RKO (cell line): ENCODE results near the gene CDH23.
A peak's percentile ranks its signal among the peaks of the same experiment; 100 is the strongest.

Source experiments
- DNase-seq: peaks from one replicate; pipeline ENCODE4 v3.0.0-alpha.2; 2016; ENCODE audit warnings: low spot score

CDH23 gene

DNA sequence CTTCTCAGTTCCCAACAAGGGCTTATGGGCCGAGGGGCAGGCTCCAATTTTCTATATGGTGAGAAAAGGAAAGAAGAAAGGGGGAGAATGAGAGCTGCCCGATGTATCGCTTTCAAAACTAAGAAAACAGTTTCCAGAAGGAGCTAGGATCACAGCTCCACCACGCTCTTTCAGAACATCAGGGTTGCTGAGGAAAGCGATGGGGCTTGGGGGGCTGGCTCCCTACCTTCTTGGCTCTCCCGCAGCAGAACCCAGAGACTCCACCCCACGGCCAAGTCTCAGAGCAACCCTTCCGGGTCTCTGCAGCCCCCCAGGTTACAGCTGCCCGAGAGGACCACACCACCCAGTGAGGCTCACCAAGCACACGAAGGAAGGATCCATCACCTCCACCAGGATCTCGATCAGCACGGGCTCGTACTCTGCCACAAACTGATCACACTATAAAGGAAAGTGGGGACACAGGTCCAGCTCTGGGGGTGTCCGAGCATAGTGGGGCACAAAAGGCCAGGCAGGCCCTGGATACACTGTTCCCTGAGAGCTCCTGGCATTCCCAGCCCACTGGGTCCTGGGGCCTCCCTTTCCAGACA lies 422.0 kb downstream of the CDH23 start:
- no peak for DNase-seq

DNA sequence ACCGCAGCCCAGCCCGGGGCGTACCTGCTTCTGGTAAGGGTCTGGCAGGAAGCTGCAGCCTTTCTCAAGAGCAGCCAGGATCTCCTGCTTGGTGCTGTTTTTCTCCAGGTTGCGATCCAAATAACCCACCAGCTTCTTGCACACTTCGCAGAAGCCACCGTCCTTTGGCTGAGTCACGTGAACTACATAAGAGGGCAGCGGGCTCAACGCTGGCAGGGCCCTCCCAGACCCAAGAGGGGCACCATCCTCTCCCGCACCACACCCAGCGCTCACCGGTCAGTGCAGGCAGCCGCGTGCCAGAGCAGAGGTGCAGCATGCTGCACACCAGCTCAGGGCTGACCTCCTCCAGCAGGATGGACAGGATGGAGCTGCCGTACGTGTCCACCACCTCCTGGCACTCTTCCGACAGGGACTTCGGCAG lies 422.7 kb downstream of the CDH23 start:
- DNase-seq: no peak

- no peak for DNase-seq
These were observed 423.3 kb downstream of the CDH23 start for GRCh38 chr10:71819985-71820384.

DNA sequence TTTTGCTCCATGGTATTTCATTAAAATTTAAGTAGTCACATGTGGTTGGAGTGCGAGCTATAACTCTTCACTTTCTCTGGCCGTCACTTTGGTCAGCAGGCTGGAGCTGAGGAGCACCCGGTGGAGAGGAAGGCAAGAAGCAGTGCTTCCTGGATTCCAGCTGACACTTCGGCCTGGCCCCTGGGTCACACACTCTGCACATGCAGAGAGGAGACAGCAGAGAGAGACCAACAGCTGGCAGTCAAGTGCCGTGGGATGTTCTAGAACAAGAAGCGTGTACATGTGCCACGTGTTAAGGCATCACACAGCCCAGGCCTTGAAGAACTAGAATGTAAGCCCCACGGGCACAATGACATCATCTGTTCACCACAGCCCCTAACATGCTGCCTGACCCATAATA lies 424.2 kb downstream of the CDH23 start:
- no peak for DNase-seq

GRCh38 chr10:71821909-71822763 lies 425.4 kb downstream of the CDH23 start:
- no peak for DNase-seq

DNA sequence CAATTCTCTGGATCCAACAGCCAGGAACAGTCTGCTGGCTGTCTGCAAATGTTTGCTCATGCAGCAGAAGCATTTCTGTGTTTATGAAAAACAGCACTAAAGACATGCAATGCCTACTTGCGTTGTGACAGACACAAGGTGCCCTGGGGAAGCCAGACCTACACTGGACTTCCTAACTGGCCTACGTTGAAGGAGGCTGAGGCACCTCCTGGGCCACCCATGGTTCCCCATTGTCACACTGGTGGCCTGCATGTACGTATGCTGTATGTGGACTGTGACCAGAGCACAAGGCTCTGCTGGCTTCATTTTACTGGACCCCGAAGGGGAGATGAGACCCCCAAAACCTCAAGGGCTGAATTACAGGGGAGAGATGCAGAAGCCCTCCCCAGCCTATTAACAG lies 426.6 kb downstream of the CDH23 start:
- DNase-seq: no peak

DNA sequence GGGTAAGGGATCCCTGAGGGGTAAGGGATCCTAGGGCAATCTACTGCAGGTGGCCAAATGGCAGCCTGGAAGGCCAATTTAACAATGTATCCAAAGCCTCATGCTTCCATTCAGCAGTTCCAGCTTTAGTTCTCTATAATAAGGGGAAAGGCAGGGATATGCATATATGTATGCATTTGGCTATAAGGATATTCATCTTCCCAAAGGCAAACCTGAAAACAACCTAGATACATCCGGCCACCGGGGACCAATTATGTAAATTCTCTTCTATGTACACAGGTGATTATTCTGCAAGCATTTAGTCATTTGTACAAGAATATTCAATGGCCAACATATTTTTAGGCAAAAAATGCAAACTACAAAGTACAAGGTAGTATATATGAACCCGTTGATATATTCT lies 427.6 kb downstream of the CDH23 start:
- no peak for DNase-seq

- no peak for DNase-seq
These were observed 428.5 kb downstream of the CDH23 start for GRCh38 chr10:71825217-71825616.

DNA sequence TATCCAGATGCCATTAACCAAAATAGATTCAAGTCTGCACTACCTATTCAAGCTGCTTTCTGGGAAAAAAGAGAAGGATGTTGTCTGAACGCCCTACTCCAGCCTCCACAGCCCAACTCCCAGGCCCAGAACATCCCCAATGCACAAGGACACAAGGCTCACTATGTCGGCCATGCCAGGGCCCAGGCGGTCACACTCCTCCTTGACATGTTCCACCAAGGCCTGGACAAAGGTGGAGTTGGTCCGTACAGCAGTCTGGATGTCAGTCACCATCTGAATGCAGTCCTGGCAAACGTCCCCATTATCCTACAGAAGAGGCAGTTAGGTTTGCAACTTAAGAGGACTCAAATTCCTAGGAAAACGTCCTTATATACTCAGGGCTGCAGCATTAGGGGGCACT lies 431.1 kb downstream of the CDH23 start:
- DNase-seq: no peak

DNA sequence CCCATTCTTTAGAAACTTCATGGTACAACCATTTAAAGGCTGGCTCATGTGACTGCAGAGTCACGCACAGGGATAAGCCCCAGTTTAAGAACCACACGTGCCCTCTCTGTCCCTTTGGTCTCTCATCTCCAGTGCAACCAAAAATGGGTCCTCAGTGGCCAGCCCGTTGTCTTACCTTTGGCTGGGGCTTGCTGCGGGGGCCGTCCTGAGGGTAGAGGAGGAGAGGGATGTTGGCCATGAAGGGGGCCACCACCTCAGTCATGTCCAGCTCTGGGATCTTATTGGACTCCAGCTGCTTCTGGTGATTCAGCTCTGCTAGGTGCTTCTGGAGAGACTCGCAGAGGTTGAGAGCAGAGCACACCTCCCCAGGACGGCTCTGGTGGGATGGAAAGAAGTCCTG lies 432.0 kb downstream of the CDH23 start:
- DNase-seq: no peak

DNA sequence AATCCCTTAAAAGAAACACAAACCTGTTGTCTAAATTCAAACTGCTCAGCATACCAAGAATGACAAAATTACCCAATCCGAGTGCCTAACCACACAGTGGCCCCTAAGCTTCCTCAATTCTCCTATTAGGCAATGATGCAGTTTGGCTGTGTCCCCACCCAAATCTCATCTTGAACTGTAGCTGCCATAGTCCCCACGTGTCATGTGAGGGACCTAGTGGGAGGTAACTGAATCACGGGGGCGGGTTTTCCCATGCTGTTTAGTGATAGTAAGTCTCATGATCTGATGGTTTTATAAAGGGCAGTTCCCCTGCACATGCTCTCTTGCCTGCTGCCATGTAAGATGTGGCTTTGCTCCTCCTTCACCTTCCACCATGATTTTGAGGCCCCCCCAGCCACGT lies 432.5 kb downstream of the CDH23 start:
- no peak for DNase-seq

- no peak for DNase-seq
These were observed 433.2 kb downstream of the CDH23 start for GRCh38 chr10:71829896-71830295.

- no peak for DNase-seq
These were observed 434.0 kb downstream of the CDH23 start for GRCh38 chr10:71830726-71831125.

- peak; percentile 37 for DNase-seq
These were observed 435.2 kb downstream of the CDH23 start for GRCh38 chr10:71831646-71832552.

- DNase-seq: no peak
These were observed 436.2 kb downstream of the CDH23 start for GRCh38 chr10:71832967-71833366.

- DNase-seq: no peak
These were observed 437.0 kb downstream of the CDH23 start for GRCh38 chr10:71833451-71834342.

GRCh38 chr10:71834343-71834674 lies 437.6 kb downstream of the CDH23 start:
- no peak for DNase-seq

DNA sequence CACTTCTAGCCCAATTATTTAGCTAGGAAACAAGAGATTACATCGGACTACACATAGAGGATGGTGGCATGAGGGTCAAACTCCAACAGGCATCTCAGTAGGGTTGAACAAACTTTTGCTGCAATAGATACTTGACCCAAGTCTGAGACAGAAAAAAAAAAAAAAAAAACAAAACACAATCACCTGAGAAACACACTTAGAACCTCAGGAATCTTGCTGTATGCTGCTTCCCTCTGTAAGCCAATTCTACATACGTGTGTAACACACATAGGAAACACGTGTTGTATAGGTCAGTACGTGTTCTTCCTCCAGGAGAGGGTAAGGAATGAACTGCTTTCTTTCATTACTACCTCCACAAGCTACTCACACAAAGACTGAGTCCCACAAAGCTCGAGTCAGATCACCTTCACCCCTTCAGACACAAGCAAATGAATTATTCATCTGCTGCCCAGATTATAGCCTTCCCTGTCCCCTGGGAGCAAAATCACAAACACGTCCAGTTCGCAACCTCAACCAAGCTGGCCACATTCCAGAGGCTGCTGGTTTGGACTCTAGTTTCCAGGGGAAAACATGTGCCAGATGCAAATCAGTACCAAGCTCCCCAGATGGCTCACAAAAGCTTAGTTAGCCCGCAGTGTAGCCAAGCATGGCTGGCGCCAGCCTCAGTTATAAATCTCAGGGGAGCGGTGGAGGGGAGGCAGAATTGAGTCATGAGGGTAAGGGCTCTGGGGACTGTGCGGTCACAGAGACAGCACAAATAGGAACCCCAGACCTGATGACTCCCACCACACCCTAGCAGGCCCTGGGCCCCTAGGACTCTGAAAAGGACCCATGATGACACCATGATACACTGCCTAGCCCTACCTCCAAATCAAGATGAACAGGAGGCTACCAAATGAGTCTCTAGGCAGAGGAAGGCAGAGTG lies 439.2 kb downstream of the CDH23 start:
- DNase-seq: no peak

GRCh38 chr10:71836596-71836974 lies 439.9 kb downstream of the CDH23 start:
- no peak for DNase-seq

DNA sequence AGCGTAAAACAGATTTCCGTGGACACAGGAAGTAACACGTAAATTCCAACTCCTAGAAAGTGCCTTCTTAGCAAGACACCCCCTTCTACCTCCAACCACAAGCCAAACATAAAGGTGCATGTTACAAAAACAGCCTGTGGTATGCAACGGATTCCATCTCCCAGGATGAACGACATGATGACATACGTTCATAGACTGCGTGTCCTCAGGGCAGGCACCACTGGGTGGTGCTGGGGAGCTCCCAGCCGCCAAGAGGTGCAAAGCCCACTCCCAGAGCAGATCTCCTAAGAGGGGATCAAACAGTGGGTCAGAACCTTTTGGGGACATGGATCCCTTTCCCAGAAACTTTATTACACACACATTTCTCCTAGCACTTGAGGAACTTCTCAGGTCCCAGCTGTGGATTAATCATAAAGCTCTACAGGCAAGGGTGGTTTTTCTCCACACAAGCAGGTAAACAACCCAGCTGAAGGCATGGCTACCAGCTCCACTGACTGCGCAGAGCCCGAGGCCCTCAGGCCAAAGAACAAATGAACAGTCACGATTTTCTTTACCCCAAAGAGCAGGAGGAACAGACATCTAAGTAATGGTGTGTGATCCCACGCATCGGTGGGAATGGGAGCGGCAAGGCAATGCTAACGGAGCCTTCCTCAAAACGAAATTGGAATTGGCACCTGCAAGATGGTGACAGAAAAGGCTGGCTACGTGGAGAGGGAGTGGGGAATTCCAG lies 440.5 kb downstream of the CDH23 start:
- DNase-seq: no peak
